HepG2 (cell line): ENCODE data around the gene SLC16A5. TPM values are rescaled to one million over a fixed set of nuclear protein-coding genes. Genes with fewer than 3 reads are reported as not detected.
A peak's percentile ranks its signal among the peaks of the same experiment; 100 is the strongest.

ENCODE experiments used
- CBX5 ChIP-seq: sonication (generic); formaldehyde crosslinking; IDR thresholded peaks from 2 replicates; pipeline ENCODE4 v1.4.0; 2020; ENCODE audit warnings: missing genetic modification reagents, borderline replicate concordance
- DMAP1 ChIP-seq: IDR thresholded peaks from 2 replicates; pipeline ENCODE4 v1.6.1; 2016
- ELF3 ChIP-seq: IDR thresholded peaks from 2 replicates; pipeline ENCODE4 v1.6.1; 2016; ENCODE audit warnings: missing genetic modification reagents, missing compliant biosample characterization
- ESRRA ChIP-seq: sonication (generic); formaldehyde crosslinking; IDR thresholded peaks from 2 replicates; pipeline ENCODE4 v1.5.1; 2020; ENCODE audit warnings: mild to moderate bottlenecking, low read depth, missing genetic modification reagents
- FLYWCH1 ChIP-seq: sonication (generic); formaldehyde crosslinking; IDR thresholded peaks from 2 replicates; pipeline ENCODE4 v1.8.1; 2023; ENCODE audit warnings: mild to moderate bottlenecking, missing genetic modification reagents
- NFE2L2 ChIP-seq: fragments of 150-350 bp; IDR thresholded peaks from 2 replicates; pipeline ENCODE4 v1.6.1; 2014; ENCODE audit warnings: low read length
- TOE1 ChIP-seq: sonication (generic); formaldehyde crosslinking; IDR thresholded peaks from 2 replicates; pipeline ENCODE4 v1.4.0; 2020; ENCODE audit warnings: mild to moderate bottlenecking, missing genetic modification reagents
- polyA plus RNA-seq, 8 experiments: library from polyadenylated mRNA; depleted of rRNA in 3 of 8; stranded (reverse) in 7 of 8; unstranded in 1 of 8; fragments of >200 nt; fragmentation: Illumina TruSeq in 4 of 8; extraction: Trizol in 4 of 8; gene quantifications; 2 replicates each; pipeline versions ENCODE4 v1.2.1 to v1.2.3, GENCODE V29; 2011 to 2016; ENCODE audit warnings: low read depth in 4 of 8, missing spikeins in 1 of 8, mixed read lengths in 1 of 8; ENCODE audit not compliant: insufficient read depth in 1 of 8
- total RNA-seq, 5 experiments: library from RNA; depleted of rRNA; stranded (reverse); fragments of >200 nt; fragmentation: Illumina TruSeq; extraction: Trizol; gene quantifications; 2 replicates each; pipeline ENCODE4 v1.2.3, GENCODE V29; 2016; ENCODE audit warnings: low read depth in 1 of 5
- TF ChIP-seq, protein P1 (sequence below): sonication (generic); formaldehyde crosslinking; IDR thresholded peaks from 2 replicates; pipeline ENCODE4 v1.4.0; 2020; ENCODE audit warnings: mild to moderate bottlenecking, low read depth, missing genetic modification reagents
- TF ChIP-seq, protein P2 (sequence below): sonication (generic); formaldehyde crosslinking; IDR thresholded peaks from 2 replicates; pipeline ENCODE4 v1.4.0; 2020; ENCODE audit warnings: missing genetic modification reagents
- TF ChIP-seq, protein P3 (sequence below): sonication (generic); formaldehyde crosslinking; IDR thresholded peaks from 2 replicates; pipeline ENCODE4 v1.4.0; 2020; ENCODE audit warnings: missing genetic modification reagents
- TF ChIP-seq, protein P4 (sequence below): sonication (generic); formaldehyde crosslinking; IDR thresholded peaks from 2 replicates; pipeline ENCODE4 v1.8.1; 2023; ENCODE audit warnings: mild to moderate bottlenecking, moderate library complexity, missing genetic modification reagents
- TF ChIP-seq, protein P5 (sequence below): sonication (generic); formaldehyde crosslinking; IDR thresholded peaks from 2 replicates; pipeline ENCODE4 v1.4.0; 2020; ENCODE audit warnings: missing genetic modification reagents
- TF ChIP-seq, protein P6 (sequence below): IDR thresholded peaks from 2 replicates; pipeline ENCODE4 v1.6.1; 2016; ENCODE audit warnings: low read depth

The SLC16A5 gene
- total and polyA plus RNA-seq, 2 of the 13 experiments (the other 11 are each of a cell fraction or from before 2014, with no cell fraction given): 0.69 to 5.6 TPM

DNA sequence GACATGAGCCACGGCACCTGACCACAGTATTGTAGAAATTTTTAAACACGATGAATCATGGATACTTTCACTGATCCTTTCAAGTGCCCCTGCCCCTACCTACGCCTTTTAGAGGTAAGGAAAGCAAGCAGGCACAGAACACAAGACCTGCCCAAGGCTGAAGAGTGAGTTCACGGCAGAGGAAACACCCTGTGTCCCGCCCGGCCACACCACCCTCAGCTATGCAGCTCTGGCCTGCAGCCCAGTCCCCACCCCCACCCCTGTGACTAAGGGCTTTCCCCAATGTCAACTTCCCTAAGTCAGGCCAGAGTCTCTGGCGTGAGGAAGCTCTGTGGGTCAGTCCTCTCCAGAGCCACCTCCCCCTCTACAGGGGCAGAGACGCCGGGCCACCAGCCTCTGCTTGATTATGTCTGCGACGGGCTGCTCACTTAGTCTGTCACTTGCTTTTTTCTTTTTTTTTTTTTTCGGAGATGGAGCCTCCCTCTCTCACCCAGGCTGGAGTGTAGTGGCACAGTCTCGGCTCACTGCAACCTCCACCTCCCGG is 8.4 kb downstream of the SLC16A5 start (continued):
- TF ChIP-seq TOE1 (CRISPR knock-in tag) (no peak), NFE2L2 (peak; percentile 89), CBX5 (CRISPR knock-in tag) (peak; percentile 80; the same call in 1 of the 2 replicates), DMAP1 (peak; percentile 25; the same call in 1 of the 2 replicates), ESRRA (CRISPR knock-in tag) (no peak; the same call in 1 of the 2 replicates), FLYWCH1 (no peak), ELF3 (CRISPR knock-in tag) (peak; percentile 91)
- TF ChIP-seq, protein P1, sequence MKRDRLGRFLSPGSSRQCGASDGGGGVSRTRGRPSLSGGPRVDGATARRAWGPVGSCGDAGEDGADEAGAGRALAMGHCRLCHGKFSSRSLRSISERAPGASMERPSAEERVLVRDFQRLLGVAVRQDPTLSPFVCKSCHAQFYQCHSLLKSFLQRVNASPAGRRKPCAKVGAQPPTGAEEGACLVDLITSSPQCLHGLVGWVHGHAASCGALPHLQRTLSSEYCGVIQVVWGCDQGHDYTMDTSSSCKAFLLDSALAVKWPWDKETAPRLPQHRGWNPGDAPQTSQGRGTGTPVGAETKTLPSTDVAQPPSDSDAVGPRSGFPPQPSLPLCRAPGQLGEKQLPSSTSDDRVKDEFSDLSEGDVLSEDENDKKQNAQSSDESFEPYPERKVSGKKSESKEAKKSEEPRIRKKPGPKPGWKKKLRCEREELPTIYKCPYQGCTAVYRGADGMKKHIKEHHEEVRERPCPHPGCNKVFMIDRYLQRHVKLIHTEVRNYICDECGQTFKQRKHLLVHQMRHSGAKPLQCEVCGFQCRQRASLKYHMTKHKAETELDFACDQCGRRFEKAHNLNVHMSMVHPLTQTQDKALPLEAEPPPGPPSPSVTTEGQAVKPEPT: no peak
- TF ChIP-seq, protein P2, sequence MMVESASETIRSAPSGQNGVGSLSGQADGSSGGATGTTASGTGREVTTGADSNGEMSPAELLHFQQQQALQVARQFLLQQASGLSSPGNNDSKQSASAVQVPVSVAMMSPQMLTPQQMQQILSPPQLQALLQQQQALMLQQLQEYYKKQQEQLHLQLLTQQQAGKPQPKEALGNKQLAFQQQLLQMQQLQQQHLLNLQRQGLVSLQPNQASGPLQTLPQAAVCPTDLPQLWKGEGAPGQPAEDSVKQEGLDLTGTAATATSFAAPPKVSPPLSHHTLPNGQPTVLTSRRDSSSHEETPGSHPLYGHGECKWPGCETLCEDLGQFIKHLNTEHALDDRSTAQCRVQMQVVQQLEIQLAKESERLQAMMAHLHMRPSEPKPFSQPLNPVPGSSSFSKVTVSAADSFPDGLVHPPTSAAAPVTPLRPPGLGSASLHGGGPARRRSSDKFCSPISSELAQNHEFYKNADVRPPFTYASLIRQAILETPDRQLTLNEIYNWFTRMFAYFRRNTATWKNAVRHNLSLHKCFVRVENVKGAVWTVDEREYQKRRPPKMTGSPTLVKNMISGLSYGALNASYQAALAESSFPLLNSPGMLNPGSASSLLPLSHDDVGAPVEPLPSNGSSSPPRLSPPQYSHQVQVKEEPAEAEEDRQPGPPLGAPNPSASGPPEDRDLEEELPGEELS (CRISPR knock-in tag): peak; percentile 66
- TF ChIP-seq, protein P3, sequence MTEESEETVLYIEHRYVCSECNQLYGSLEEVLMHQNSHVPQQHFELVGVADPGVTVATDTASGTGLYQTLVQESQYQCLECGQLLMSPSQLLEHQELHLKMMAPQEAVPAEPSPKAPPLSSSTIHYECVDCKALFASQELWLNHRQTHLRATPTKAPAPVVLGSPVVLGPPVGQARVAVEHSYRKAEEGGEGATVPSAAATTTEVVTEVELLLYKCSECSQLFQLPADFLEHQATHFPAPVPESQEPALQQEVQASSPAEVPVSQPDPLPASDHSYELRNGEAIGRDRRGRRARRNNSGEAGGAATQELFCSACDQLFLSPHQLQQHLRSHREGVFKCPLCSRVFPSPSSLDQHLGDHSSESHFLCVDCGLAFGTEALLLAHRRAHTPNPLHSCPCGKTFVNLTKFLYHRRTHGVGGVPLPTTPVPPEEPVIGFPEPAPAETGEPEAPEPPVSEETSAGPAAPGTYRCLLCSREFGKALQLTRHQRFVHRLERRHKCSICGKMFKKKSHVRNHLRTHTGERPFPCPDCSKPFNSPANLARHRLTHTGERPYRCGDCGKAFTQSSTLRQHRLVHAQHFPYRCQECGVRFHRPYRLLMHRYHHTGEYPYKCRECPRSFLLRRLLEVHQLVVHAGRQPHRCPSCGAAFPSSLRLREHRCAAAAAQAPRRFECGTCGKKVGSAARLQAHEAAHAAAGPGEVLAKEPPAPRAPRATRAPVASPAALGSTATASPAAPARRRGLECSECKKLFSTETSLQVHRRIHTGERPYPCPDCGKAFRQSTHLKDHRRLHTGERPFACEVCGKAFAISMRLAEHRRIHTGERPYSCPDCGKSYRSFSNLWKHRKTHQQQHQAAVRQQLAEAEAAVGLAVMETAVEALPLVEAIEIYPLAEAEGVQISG: peak; percentile 25; the same call in 1 of the 2 replicates
- TF ChIP-seq, protein P4, sequence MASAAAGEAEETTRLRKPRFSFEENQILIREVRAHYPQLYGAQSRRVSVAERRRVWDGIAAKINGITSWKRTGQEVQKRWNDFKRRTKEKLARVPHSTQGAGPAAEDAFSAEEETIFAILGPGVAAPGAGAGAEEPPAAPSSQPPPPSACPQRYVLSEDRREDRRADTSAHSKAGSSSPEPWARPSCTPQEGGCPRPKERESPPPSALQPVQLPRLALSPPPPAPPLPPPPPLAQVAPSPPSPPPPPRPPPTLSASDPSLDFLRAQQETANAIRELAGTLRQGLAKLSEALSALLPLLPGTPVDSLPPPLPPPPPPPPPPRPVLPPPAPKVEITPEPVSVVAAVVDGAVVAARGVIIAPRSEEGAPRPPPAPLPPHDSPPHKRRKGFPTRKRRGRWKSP (CRISPR knock-in tag): no peak
- TF ChIP-seq, protein P5, sequence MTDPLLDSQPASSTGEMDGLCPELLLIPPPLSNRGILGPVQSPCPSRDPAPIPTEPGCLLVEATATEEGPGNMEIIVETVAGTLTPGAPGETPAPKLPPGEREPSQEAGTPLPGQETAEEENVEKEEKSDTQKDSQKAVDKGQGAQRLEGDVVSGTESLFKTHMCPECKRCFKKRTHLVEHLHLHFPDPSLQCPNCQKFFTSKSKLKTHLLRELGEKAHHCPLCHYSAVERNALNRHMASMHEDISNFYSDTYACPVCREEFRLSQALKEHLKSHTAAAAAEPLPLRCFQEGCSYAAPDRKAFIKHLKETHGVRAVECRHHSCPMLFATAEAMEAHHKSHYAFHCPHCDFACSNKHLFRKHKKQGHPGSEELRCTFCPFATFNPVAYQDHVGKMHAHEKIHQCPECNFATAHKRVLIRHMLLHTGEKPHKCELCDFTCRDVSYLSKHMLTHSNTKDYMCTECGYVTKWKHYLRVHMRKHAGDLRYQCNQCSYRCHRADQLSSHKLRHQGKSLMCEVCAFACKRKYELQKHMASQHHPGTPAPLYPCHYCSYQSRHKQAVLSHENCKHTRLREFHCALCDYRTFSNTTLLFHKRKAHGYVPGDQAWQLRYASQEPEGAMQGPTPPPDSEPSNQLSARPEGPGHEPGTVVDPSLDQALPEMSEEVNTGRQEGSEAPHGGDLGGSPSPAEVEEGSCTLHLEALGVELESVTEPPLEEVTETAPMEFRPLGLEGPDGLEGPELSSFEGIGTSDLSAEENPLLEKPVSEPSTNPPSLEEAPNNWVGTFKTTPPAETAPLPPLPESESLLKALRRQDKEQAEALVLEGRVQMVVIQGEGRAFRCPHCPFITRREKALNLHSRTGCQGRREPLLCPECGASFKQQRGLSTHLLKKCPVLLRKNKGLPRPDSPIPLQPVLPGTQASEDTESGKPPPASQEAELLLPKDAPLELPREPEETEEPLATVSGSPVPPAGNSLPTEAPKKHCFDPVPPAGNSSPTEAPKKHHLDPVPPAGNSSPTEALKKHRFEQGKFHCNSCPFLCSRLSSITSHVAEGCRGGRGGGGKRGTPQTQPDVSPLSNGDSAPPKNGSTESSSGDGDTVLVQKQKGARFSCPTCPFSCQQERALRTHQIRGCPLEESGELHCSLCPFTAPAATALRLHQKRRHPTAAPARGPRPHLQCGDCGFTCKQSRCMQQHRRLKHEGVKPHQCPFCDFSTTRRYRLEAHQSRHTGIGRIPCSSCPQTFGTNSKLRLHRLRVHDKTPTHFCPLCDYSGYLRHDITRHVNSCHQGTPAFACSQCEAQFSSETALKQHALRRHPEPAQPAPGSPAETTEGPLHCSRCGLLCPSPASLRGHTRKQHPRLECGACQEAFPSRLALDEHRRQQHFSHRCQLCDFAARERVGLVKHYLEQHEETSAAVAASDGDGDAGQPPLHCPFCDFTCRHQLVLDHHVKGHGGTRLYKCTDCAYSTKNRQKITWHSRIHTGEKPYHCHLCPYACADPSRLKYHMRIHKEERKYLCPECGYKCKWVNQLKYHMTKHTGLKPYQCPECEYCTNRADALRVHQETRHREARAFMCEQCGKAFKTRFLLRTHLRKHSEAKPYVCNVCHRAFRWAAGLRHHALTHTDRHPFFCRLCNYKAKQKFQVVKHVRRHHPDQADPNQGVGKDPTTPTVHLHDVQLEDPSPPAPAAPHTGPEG (CRISPR knock-in tag): 0 out of 2 replicates have a peak, but pooled peaks have one; percentile 35
- TF ChIP-seq, protein P6, sequence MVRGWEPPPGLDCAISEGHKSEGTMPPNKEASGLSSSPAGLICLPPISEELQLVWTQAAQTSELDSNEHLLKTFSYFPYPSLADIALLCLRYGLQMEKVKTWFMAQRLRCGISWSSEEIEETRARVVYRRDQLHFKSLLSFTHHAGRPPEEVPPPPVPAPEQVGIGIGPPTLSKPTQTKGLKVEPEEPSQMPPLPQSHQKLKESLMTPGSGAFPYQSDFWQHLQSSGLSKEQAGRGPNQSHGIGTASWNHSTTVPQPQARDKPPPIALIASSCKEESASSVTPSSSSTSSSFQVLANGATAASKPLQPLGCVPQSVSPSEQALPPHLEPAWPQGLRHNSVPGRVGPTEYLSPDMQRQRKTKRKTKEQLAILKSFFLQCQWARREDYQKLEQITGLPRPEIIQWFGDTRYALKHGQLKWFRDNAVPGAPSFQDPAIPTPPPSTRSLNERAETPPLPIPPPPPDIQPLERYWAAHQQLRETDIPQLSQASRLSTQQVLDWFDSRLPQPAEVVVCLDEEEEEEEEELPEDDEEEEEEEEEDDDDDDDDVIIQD (CRISPR knock-in tag): peak; percentile 21; the same call in 1 of the 2 replicates
